Ascending aorta (tissue), 2 donors: ENCODE measurements around the gene ZNF195. TPM values are rescaled to one million over a fixed set of nuclear protein-coding genes. Genes with fewer than 3 reads are reported as not detected.
"Not testable (repeated sequence)": the region's sequence is repeated elsewhere in the genome, so short reads cannot be mapped to it uniquely, and the experiment has no call there.

Experiments
- DNase-seq, 2 donors: peaks; one replicate each; pipeline ENCODE4 v3.0.0-alpha.2; 2019; ENCODE audit warnings: low spot score in 2 of 2
- H3K27ac ChIP-seq, 2 donors: fragments of 200-600 bp; sonication (generic); one replicate each; pipeline ENCODE4 v1.5.1; 2016 to 2017; ENCODE audit warnings: mild to moderate bottlenecking in 1 of 2
- H3K27me3 ChIP-seq: fragments of 200-600 bp; sonication (generic); one replicate; pipeline ENCODE4 v1.5.1; 2017
- H3K36me3 ChIP-seq, 2 donors: fragments of 200-600 bp; sonication (generic); one replicate each; pipeline ENCODE4 v1.5.1; 2016
- H3K4me1 ChIP-seq, 2 donors: fragments of 200-600 bp; sonication (generic); one replicate each; pipeline ENCODE4 v1.5.1; 2016 to 2017; ENCODE audit warnings: mild to moderate bottlenecking in 1 of 2
- H3K4me3 ChIP-seq, 2 donors: fragments of 200-600 bp; sonication (generic); one replicate each; pipeline ENCODE4 v1.5.1; 2016 to 2017; ENCODE audit warnings: mild to moderate bottlenecking in 1 of 2
- H3K9me3 ChIP-seq, 2 donors: fragments of 200-600 bp; sonication (generic); one replicate each; pipeline ENCODE4 v1.5.1; 2016
- intact Hi-C: fragments of 100-400 bp; cut with DNase I; formaldehyde crosslinking; loops from one replicate; pipeline ENCODE4 v1.15.1; 2023
- total RNA-seq: library from RNA; depleted of rRNA; stranded (reverse); fragments of >200 nt; gene quantifications from one replicate; pipeline ENCODE4 v1.1.0, GENCODE V29; 2016

ZNF195 gene
- total RNA-seq, 1 donor from 2014 or later: 1.3 TPM

- H3K36me3 ChIP-seq, intact Hi-C loops, H3K27me3 ChIP-seq, DNase-seq, H3K27ac ChIP-seq, H3K4me1 ChIP-seq, H3K4me3 ChIP-seq, H3K9me3 ChIP-seq: not testable (repeated sequence)
Measured at GRCh38 chr11:3328503-3328902, 50.4 kb downstream of the ZNF195 start.

GRCh38 chr11:3326450-3326849 lies 52.5 kb downstream of the ZNF195 start:
- H3K27ac ChIP-seq, intact Hi-C loops: not testable (repeated sequence)

GRCh38 chr11:3324724-3325123 lies 54.2 kb downstream of the ZNF195 start:
- H3K27me3 ChIP-seq, DNase-seq, H3K9me3 ChIP-seq, H3K4me3 ChIP-seq, H3K4me1 ChIP-seq, intact Hi-C loops, H3K36me3 ChIP-seq, H3K27ac ChIP-seq: not testable (repeated sequence)

More at GRCh38 chr11:3326450-3326849, 52.5 kb downstream of the ZNF195 start:
- not testable (repeated sequence) for H3K4me3 ChIP-seq, H3K36me3 ChIP-seq, H3K4me1 ChIP-seq, H3K27me3 ChIP-seq, H3K9me3 ChIP-seq, DNase-seq

Other genes starting within 250 kb of the ZNF195 start
- gene OSBPL5, start 213.8 kb downstream of the ZNF195 start, total RNA-seq: 92.0 TPM
- gene MRGPRG, start 160.3 kb downstream of the ZNF195 start, total RNA-seq: not detected
- gene MRGPRE, start 146.7 kb downstream of the ZNF195 start, total RNA-seq: not detected